Measurements from ENCODE around the gene PLCL2.

The PLCL2 gene

GRCh38 chr3:17111586-17111985 is 226.8 kb downstream of the PLCL2 start:
- no peak overlapping the region for H3K4me3 ChIP-seq (ENCODE audit: low read depth, low read length)
- no peak for DNase-seq (ENCODE audit: low read depth, low spot score)
- in situ Hi-C loops (cut with HindIII; ENCODE audit: low sequenced_read_pairs), result no loop called here
- no peak for TF ChIP-seq CTCF (IDR thresholded peaks at IDR 0.05; ENCODE audit: low read depth, low read length)

- no peak for TF ChIP-seq CTCF (IDR thresholded peaks at IDR 0.05; ENCODE audit: low read depth, low read length)
- in situ Hi-C loops (cut with HindIII; ENCODE audit: low sequenced_read_pairs), result no loop called here
- no peak overlapping the region for H3K4me3 ChIP-seq (ENCODE audit: low read depth, low read length)
- no peak for DNase-seq (ENCODE audit: low read depth, low spot score)
Observed at GRCh38 chr3:17115186-17115585, 230.4 kb downstream of the PLCL2 start.

- in situ Hi-C loops (cut with HindIII; ENCODE audit: low sequenced_read_pairs), result no loop called here
- TF ChIP-seq CTCF (IDR thresholded peaks at IDR 0.05; ENCODE audit: low read depth, low read length), result no peak
- no peak for DNase-seq (ENCODE audit: low read depth, low spot score)
- no peak overlapping the region for H3K4me3 ChIP-seq (ENCODE audit: low read depth, low read length)
Observed at GRCh38 chr3:17116007-17116600, 231.3 kb downstream of the PLCL2 start.

GRCh38 chr3:17118771-17119170 is 234.0 kb downstream of the PLCL2 start:
- in situ Hi-C loops (cut with HindIII; ENCODE audit: low sequenced_read_pairs), result no loop called here
- no peak for DNase-seq (ENCODE audit: low read depth, low spot score)
- H3K4me3 ChIP-seq (ENCODE audit: low read depth, low read length), result no peak overlapping the region
- TF ChIP-seq CTCF (IDR thresholded peaks at IDR 0.05; ENCODE audit: low read depth, low read length), result no peak

GRCh38 chr3:17119201-17120072 is 234.7 kb downstream of the PLCL2 start:
- no peak overlapping the region for H3K4me3 ChIP-seq (ENCODE audit: low read depth, low read length)
- in situ Hi-C loops (cut with HindIII; ENCODE audit: low sequenced_read_pairs), result no loop called here
- no peak for DNase-seq (ENCODE audit: low read depth, low spot score)
- TF ChIP-seq CTCF (IDR thresholded peaks at IDR 0.05; ENCODE audit: low read depth, low read length), result no peak

GRCh38 chr3:17120115-17120514 is 235.4 kb downstream of the PLCL2 start:
- no peak for TF ChIP-seq CTCF (IDR thresholded peaks at IDR 0.05; ENCODE audit: low read depth, low read length)
- DNase-seq (ENCODE audit: low read depth, low spot score), result no peak
- in situ Hi-C loops (cut with HindIII; ENCODE audit: low sequenced_read_pairs), result no loop called here
- no peak overlapping the region for H3K4me3 ChIP-seq (ENCODE audit: low read depth, low read length)

Measured in astrocyte of the spinal cord (primary cell).